Activated T-helper 1 cell treated with anti-CD3 and anti-CD28 coated beads, Interleukin-12 subunit alpha, Interleukin-12 subunit beta, Interleukin-2, Interleukin-4 antibody, amounts not matched to agents 30 ng/mL and 10 ng/mL and 1 ng/mL, durations not matched to agents 14 hours and 24 hours and 36 hours (primary cell): ENCODE results near the gene ABCG2. TPM values are rescaled to one million over a fixed set of nuclear protein-coding genes. Genes with fewer than 3 reads are reported as not detected.
A peak's percentile ranks its signal among the peaks of the same experiment; 100 is the strongest.
"Not testable (repeated sequence)": the region's sequence is repeated elsewhere in the genome, so short reads cannot be mapped to it uniquely, and the experiment has no call there.

Experiments used
- DNase-seq: peaks from one replicate; pipeline ENCODE4 v3.0.0; 2021; ENCODE audit warnings: low spot score
- H3K27ac Mint-ChIP-seq: one replicate; pipeline ENCODE4 v1.8.0; 2021; ENCODE audit warnings: mild to moderate bottlenecking, mixed read lengths
- H3K27me3 Mint-ChIP-seq: one replicate; pipeline ENCODE4 v1.8.0; 2022; ENCODE audit warnings: mild to moderate bottlenecking, moderate library complexity, mixed read lengths; ENCODE audit not compliant: insufficient read depth
- H3K36me3 Mint-ChIP-seq: one replicate; pipeline ENCODE4 v1.8.0; 2021; ENCODE audit warnings: low read depth, mixed read lengths
- H3K4me1 Mint-ChIP-seq: one replicate; pipeline ENCODE4 v1.8.0; 2021; ENCODE audit warnings: low read depth, mixed read lengths
- H3K4me3 Mint-ChIP-seq: one replicate; pipeline ENCODE4 v1.8.0; 2021; ENCODE audit warnings: mild to moderate bottlenecking, moderate library complexity, mixed read lengths
- H3K9me3 Mint-ChIP-seq: one replicate; pipeline ENCODE4 v1.8.0; 2021; ENCODE audit warnings: mixed read lengths
- intact Hi-C: fragments of 100-400 bp; cut with micrococcal nuclease; formaldehyde crosslinking; loops from one replicate; pipeline ENCODE4 v1.15.1; 2024
- total RNA-seq: library from RNA; stranded (reverse); gene quantifications from 2 replicates; pipeline ENCODE4 v1.2.3, GENCODE V29; 2022

The ABCG2 gene
- total RNA-seq, 1 donor from 2014 or later: 0.34 TPM

DNA sequence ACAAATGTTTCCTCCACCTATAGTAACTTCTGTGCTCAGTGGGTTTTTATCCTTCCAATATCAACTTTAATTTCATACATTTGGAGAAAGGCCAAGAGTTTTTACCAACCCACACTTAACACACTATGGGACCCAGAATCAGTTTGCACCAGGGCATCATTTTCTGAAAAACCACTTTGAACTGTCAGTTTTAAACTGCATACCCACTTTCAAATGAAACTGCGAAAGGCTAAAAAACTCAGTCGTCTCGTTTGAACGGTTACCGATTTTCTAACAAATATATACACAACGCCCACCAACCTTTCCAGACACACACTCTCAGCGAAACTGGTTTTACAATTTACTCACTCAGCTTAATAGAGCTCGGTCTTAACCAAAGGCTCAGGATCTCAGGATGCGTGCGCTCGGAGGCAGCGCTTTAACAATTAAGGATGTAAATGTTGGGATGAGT, 376 bp downstream of the ABCG2 start:
- peak overlapping the region; percentile 16 for H3K27ac Mint-ChIP-seq
- H3K4me3 Mint-ChIP-seq: peak overlapping the region; percentile 80
- intact Hi-C loops: loop anchor here (2.0 to 5.0 kb wide), 7 partner anchors 54 to 635 kb away; partner anchors contain the start of genes HERC5, PPM1K and PYURF
- peaks cover 3% of the 10 kb centered on the region for H3K36me3 Mint-ChIP-seq
- DNase-seq: no peak
- peaks cover 17% of the 10 kb centered on the region for H3K4me1 Mint-ChIP-seq
- H3K27me3 Mint-ChIP-seq: peaks cover 18% of the 10 kb centered on the region
- H3K9me3 Mint-ChIP-seq: no peaks in the 10 kb centered on the region

DNA sequence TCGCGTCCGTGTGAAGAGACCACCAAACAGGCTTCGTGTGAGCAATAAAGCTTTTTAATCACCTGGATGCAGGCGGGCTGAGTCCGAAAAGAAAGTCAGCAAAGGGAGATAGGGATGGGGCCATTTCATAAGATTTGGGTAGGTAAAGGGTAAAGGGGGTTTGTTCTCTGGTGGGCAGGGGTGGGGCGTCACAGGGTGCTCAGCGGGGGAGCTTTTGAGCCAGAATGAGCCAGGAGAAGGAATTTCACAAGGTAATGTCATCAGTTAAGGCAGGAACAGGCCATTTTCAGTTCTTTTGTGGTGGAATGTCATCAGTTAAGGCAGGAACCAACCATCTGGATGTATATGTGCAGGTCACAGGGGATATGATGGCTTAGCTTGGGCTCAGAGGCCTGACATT, 6.1 kb downstream of the ABCG2 start:
- H3K9me3 Mint-ChIP-seq, H3K27ac Mint-ChIP-seq, H3K36me3 Mint-ChIP-seq, H3K4me3 Mint-ChIP-seq, H3K4me1 Mint-ChIP-seq, intact Hi-C loops, DNase-seq: not testable (repeated sequence)
- peaks cover 18% of the 10 kb centered on the region for H3K27me3 Mint-ChIP-seq

- H3K9me3 Mint-ChIP-seq: no peaks in the 10 kb centered on the region
- peaks cover 15% of the 10 kb centered on the region for H3K27me3 Mint-ChIP-seq
Measured at GRCh38 chr4:88148560-88148959, 9.9 kb downstream of the ABCG2 start.

GRCh38 chr4:88147799-88148217, 10.6 kb downstream of the ABCG2 start:
- Mint-ChIP-seq H3K36me3 (no peaks in the 10 kb centered on the region), H3K9me3 (no peaks in the 10 kb centered on the region), H3K4me1 (no peaks in the 10 kb centered on the region), H3K27ac (no peak overlapping the region), H3K4me3 (no peak overlapping the region), H3K27me3 (peaks cover 15% of the 10 kb centered on the region)
- no peak for DNase-seq
- intact Hi-C loops: no loop called here

More at GRCh38 chr4:88148560-88148959, 9.9 kb downstream of the ABCG2 start:
- intact Hi-C loops: no loop called here
- Mint-ChIP-seq H3K4me1 (no peaks in the 10 kb centered on the region), H3K36me3 (no peaks in the 10 kb centered on the region), H3K4me3 (no peak overlapping the region), H3K27ac (no peak overlapping the region)
- no peak for DNase-seq

DNA sequence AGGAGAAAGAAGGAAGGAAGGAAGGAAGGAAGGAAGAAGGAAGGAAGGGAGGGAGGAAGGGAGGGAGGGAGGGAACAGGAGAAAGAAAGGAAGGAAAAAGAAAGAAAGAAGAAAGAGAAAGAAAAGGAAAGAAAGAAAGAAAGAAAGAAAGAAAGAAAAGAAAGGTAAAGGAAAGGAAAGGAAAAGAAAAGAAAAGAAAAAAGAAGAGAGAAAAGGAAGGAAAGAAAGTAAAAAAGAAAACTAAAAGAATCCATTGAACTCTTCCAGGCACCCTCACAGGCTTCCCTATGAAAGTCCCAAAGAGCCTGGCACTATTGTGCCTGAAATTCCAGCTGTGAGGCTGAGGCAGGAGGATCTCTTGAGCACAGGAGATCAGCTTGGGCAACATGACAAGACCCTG, 11.5 kb downstream of the ABCG2 start:
- H3K4me1 Mint-ChIP-seq: no peaks in the 10 kb centered on the region
- no peak overlapping the region for H3K27ac Mint-ChIP-seq
- no peak for DNase-seq
- no peaks in the 10 kb centered on the region for H3K9me3 Mint-ChIP-seq
- no peaks in the 10 kb centered on the region for H3K36me3 Mint-ChIP-seq
- intact Hi-C loops: no loop called here
- H3K4me3 Mint-ChIP-seq: no peak overlapping the region
- peaks cover 18% of the 10 kb centered on the region for H3K27me3 Mint-ChIP-seq

GRCh38 chr4:88144866-88145300, 13.6 kb downstream of the ABCG2 start:
- no peak overlapping the region for H3K4me3 Mint-ChIP-seq
- no peaks in the 10 kb centered on the region for H3K4me1 Mint-ChIP-seq
- intact Hi-C loops: no loop called here
- no peak for DNase-seq
- peaks cover 19% of the 10 kb centered on the region for H3K27me3 Mint-ChIP-seq
- no peaks in the 10 kb centered on the region for H3K36me3 Mint-ChIP-seq
- H3K9me3 Mint-ChIP-seq: no peaks in the 10 kb centered on the region
- H3K27ac Mint-ChIP-seq: no peak overlapping the region

- DNase-seq: no peak
- intact Hi-C loops: no loop called here
- H3K4me1 Mint-ChIP-seq: no peaks in the 10 kb centered on the region
Measured at GRCh38 chr4:88144048-88144447, 14.4 kb downstream of the ABCG2 start.

GRCh38 chr4:88143504-88143903, 14.9 kb downstream of the ABCG2 start:
- DNase-seq: no peak
- H3K27me3 Mint-ChIP-seq: peaks cover 21% of the 10 kb centered on the region
- no peaks in the 10 kb centered on the region for H3K4me1 Mint-ChIP-seq
- no peak overlapping the region for H3K4me3 Mint-ChIP-seq
- no peaks in the 10 kb centered on the region for H3K36me3 Mint-ChIP-seq
- no peak overlapping the region for H3K27ac Mint-ChIP-seq
- intact Hi-C loops: no loop called here
- no peaks in the 10 kb centered on the region for H3K9me3 Mint-ChIP-seq

More at GRCh38 chr4:88144048-88144447, 14.4 kb downstream of the ABCG2 start:
- Mint-ChIP-seq H3K36me3 (no peaks in the 10 kb centered on the region), H3K4me3 (no peak overlapping the region), H3K9me3 (no peaks in the 10 kb centered on the region), H3K27me3 (peaks cover 19% of the 10 kb centered on the region), H3K27ac (no peak overlapping the region)

- Mint-ChIP-seq H3K9me3 (no peaks in the 10 kb centered on the region), H3K27ac (no peak overlapping the region), H3K4me3 (no peak overlapping the region), H3K27me3 (peaks cover 8% of the 10 kb centered on the region), H3K36me3 (no peaks in the 10 kb centered on the region), H3K4me1 (no peaks in the 10 kb centered on the region)
- intact Hi-C loops: no loop called here
- no peak for DNase-seq
Measured at GRCh38 chr4:88138561-88138960, 19.9 kb downstream of the ABCG2 start.

- no peak for DNase-seq
- Mint-ChIP-seq H3K4me1 (no peaks in the 10 kb centered on the region), H3K27me3 (peaks cover 7% of the 10 kb centered on the region), H3K27ac (no peak overlapping the region), H3K4me3 (no peak overlapping the region), H3K36me3 (no peaks in the 10 kb centered on the region), H3K9me3 (no peaks in the 10 kb centered on the region)
- intact Hi-C loops: no loop called here
Measured at GRCh38 chr4:88137112-88137511, 21.3 kb downstream of the ABCG2 start.

- H3K27me3 Mint-ChIP-seq: peaks cover 4% of the 10 kb centered on the region
- no peak for DNase-seq
- intact Hi-C loops: no loop called here
Measured at GRCh38 chr4:88136249-88136648, 22.2 kb downstream of the ABCG2 start.

GRCh38 chr4:88135356-88135663, 23.1 kb downstream of the ABCG2 start:
- peaks cover 2% of the 10 kb centered on the region for H3K27me3 Mint-ChIP-seq
- DNase-seq: no peak
- no peaks in the 10 kb centered on the region for H3K9me3 Mint-ChIP-seq
- intact Hi-C loops: no loop called here
- H3K4me1 Mint-ChIP-seq: no peaks in the 10 kb centered on the region
- H3K36me3 Mint-ChIP-seq: no peaks in the 10 kb centered on the region
- H3K4me3 Mint-ChIP-seq: no peak overlapping the region
- no peak overlapping the region for H3K27ac Mint-ChIP-seq

More at GRCh38 chr4:88136249-88136648, 22.2 kb downstream of the ABCG2 start:
- Mint-ChIP-seq H3K4me3 (no peak overlapping the region), H3K9me3 (no peaks in the 10 kb centered on the region), H3K36me3 (no peaks in the 10 kb centered on the region), H3K27ac (no peak overlapping the region), H3K4me1 (no peaks in the 10 kb centered on the region)

DNA sequence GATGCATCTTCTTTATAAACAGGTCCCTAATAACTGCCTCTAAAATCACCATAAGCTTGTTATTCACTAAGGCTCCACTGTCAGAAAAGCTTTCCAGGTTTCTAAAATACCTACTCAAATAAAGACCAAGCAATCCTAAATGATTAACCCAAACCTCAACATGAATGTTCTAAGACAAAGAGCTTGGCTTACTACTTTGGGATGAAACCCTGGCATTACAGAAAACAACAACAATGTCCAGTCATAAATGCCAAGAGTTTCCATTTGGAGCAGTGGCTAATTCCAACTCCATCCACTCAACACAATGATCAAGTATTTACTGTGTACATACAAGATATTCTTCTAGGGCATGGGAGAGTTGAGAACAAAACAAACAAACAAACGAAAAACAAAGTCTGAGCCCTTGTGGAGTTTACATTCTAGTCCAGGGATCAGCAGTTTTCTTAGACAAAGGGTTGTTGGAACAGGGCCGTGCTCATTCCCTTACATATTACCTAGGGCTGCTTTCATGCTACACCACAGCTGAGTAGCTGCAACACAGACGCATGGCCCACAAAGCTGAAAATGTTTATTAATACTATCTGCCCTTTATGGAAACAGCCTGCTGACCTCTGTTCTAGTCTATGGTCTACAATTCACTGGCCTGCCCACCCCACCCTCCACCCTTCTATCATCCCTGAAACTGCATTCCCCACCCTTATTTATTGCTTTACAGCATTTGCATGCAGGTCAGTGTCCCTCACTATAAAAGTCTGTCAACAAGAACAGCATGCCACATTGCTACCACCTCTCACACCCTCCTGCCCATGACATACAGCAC, 23.7 kb downstream of the ABCG2 start:
- DNase-seq: no peak
- Mint-ChIP-seq H3K27ac (no peak overlapping the region), H3K4me1 (no peaks in the 10 kb centered on the region), H3K9me3 (no peaks in the 10 kb centered on the region), H3K36me3 (no peaks in the 10 kb centered on the region), H3K27me3 (peaks cover 2% of the 10 kb centered on the region), H3K4me3 (no peak overlapping the region)
- intact Hi-C loops: no loop called here
